MM.1S (cell line): ENCODE measurements around the gene LBHD2.

Experiments
- CTCF ChIP-seq: fragments of 300-600 bp; sonication (generic); IDR thresholded peaks from 2 replicates; pipeline ENCODE4 v1.5.1; 2016; ENCODE audit warnings: antibody characterized with exemption, low read length, mixed read lengths
- EZH2 ChIP-seq: fragments of 300-600 bp; sonication (generic); optimal IDR thresholded peaks from 2 replicates; pipeline ENCODE3; 2017; ENCODE audit warnings: low read depth, mild to moderate bottlenecking, antibody characterized with exemption, low read length, mixed read lengths

- TF ChIP-seq CTCF (no peak), EZH2 (no peak)
Measured at GRCh38 chr14:103091883-103092222, 7.8 kb downstream of the LBHD2 start.
